Peyer's patch (tissue), 4 donors: ENCODE measurements around the gene WIPF3.

ENCODE experiments used
- CTCF ChIP-seq, 6 experiments: fragments of 450-650 bp in 4 of 6; fragments of 200-600 bp in 2 of 6; sonication (generic) in 1 of 6; IDR thresholded peaks; one replicate each; pipeline ENCODE4 v1.5.1; 2017 to 2019; ENCODE audit warnings: antibody characterized with exemption in 6 of 6, mild to moderate bottlenecking in 3 of 6, moderate library complexity in 1 of 6
- POLR2A ChIP-seq, 2 donors: fragments of 450-650 bp; IDR thresholded peaks; one replicate each; pipeline ENCODE4 v1.5.1; 2017; ENCODE audit warnings: antibody characterized with exemption in 2 of 2, mild to moderate bottlenecking in 2 of 2, moderate library complexity in 2 of 2

GRCh38 chr7:29859104-29859503 lies 52.8 kb downstream of the WIPF3 start:
- TF ChIP-seq CTCF (IDR thresholded peaks at IDR 0.05) (no peak), POLR2A (IDR thresholded peaks at IDR 0.05) (no peak)
